Caco-2 (cell line): Measurements from ENCODE around the gene SLC1A2. TPM values are rescaled to one million over a fixed set of nuclear protein-coding genes. Genes with fewer than 3 reads are reported as not detected.

Experiments used
- BruUV-seq: library from RNA; stranded (reverse); fragments of 400-500 nt; replicated peaks from 2 replicates; lab custom pipeline; 2021; lab: Mats Ljungman, UMichigan
- CTCF ChIA-PET: fragments of 300-600 bp; sonication (Branson Sonifier 250); formaldehyde crosslinking; loops from one replicate; lab custom pipeline; 2022; ENCODE audit warnings: antibody characterized with exemption; lab: Charles Lee
- POLR2A ChIA-PET: fragments of 300-600 bp; sonication (Branson Sonifier 250); formaldehyde crosslinking; loops from one replicate; lab custom pipeline; 2022; ENCODE audit warnings: antibody characterized with exemption; lab: Charles Lee
- DNase-seq, 2 experiments: peaks; one replicate each; pipeline versions ENCODE4 v3.0.0 to v3.0.0-alpha.2; 2020 to 2022
- H3K27me3 ChIP-seq: replicated peaks from 2 replicates; pipeline ENCODE4 v1.6.0; 2011; ENCODE audit warnings: low read length; ENCODE audit not compliant: control insufficient read depth, insufficient read depth
- H3K36me3 ChIP-seq: 2 replicates; pipeline ENCODE4 v1.5.1; 2011; ENCODE audit warnings: low read length; ENCODE audit not compliant: control insufficient read depth, insufficient read depth
- H3K4me1 ChIP-seq: fragments of 250-450 bp; sonication (Bioruptor Pico); 2 replicates; pipeline ENCODE4 v1.5.1; 2020; ENCODE audit warnings: mild to moderate bottlenecking
- H3K4me3 ChIP-seq: 2 replicates; pipeline ENCODE4 v1.5.1; 2011; ENCODE audit warnings: low read depth, mild to moderate bottlenecking, control low read depth, low read length
- H3K9me3 ChIP-seq: fragments of 250-450 bp; sonication (Bioruptor Pico); 2 replicates; pipeline ENCODE4 v1.5.1; 2020; ENCODE audit warnings: mild to moderate bottlenecking, moderate library complexity
- H3K27ac Mint-ChIP-seq: one replicate; pipeline ENCODE4 v1.8.0; 2022; ENCODE audit warnings: mixed read lengths; ENCODE audit not compliant: unreplicated experiment
- H3K27me3 Mint-ChIP-seq: one replicate; pipeline ENCODE4 v1.8.0; 2022; ENCODE audit warnings: mixed read lengths; ENCODE audit not compliant: insufficient read depth, unreplicated experiment
- H3K36me3 Mint-ChIP-seq: one replicate; pipeline ENCODE4 v1.8.0; 2022; ENCODE audit warnings: mild to moderate bottlenecking, mixed read lengths; ENCODE audit not compliant: insufficient read depth, unreplicated experiment
- H3K4me1 Mint-ChIP-seq: one replicate; pipeline ENCODE4 v1.8.0; 2022; ENCODE audit warnings: low read depth, mixed read lengths; ENCODE audit not compliant: unreplicated experiment
- H3K4me3 Mint-ChIP-seq: one replicate; pipeline ENCODE4 v1.8.0; 2022; ENCODE audit warnings: mild to moderate bottlenecking, moderate library complexity, mixed read lengths; ENCODE audit not compliant: unreplicated experiment
- H3K9me3 Mint-ChIP-seq: one replicate; pipeline ENCODE4 v1.8.0; 2022; ENCODE audit warnings: mixed read lengths; ENCODE audit not compliant: unreplicated experiment
- CTCF ChIP-seq, 2 experiments: fragments of 200-600 bp in 1 of 2; IDR thresholded peaks; 1 replicate in 1 of 2; 2 replicates in 1 of 2; pipeline versions ENCODE4 v1.5.1 to v1.8.0; 2011 to 2022; ENCODE audit warnings: antibody characterized with exemption in 1 of 2, control low read depth in 1 of 2, inconsistent platforms in 1 of 2, low read depth in 1 of 2, low read length in 1 of 2, mild to moderate bottlenecking in 1 of 2, moderate library complexity in 1 of 2; ENCODE audit not compliant: insufficient read depth in 1 of 2, severe bottlenecking in 1 of 2, unreplicated experiment in 1 of 2
- intact Hi-C: fragments of 100-400 bp; cut with micrococcal nuclease; formaldehyde crosslinking; loops from one replicate; pipeline ENCODE4 v1.10.0; 2022; ENCODE audit not compliant: unreplicated experiment
- total RNA-seq: library from RNA; stranded (reverse); gene quantifications from 2 replicates; pipeline ENCODE4 v1.2.3, GENCODE V29; 2022

The SLC1A2 gene
- total RNA-seq, 1 experiment from 2014 or later: 2.0 TPM

DNA sequence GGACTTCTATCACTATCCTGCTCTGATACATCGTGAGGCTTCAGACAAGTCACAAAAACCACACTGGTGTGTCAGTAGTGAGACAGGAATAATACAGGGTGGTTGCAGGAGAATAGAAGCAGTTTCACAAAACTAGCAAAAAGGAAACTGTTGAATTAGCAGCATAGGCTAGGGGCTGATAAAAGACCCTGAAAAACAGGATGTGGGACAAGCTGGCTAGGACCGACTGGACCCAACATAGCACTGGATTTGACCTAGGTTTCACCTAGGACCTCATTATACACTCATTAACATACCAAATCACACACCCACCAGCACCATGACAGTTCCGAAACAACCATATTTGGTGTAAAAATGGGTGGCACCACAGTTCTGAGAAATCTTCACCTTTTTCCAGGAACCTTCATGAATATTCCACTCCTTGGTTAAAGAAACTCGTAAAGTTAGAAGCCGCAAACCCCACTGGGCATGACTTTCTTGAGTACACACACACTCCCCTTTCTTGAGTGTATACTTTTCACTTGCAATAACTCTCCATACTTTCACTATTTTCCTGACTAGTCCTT, 76.2 kb downstream of the SLC1A2 start:
- H3K9me3 Mint-ChIP-seq: no peaks in the 10 kb centered on the region
- H3K27ac Mint-ChIP-seq: no peak overlapping the region
- H3K27me3 Mint-ChIP-seq: peaks cover 3% of the 10 kb centered on the region
- no peak for TF ChIP-seq CTCF (IDR thresholded peaks at IDR 0.05; ENCODE audit: insufficient read depth in 1 of 2, low read depth in 1 of 2, low read length in 1 of 2, severe bottlenecking in 1 of 2, unreplicated experiment in 1 of 2)
- Histone ChIP-seq H3K27me3 (no peaks in the 10 kb centered on the region), H3K4me1 (peaks cover 7% of the 10 kb centered on the region), H3K9me3 (no peaks in the 10 kb centered on the region), H3K36me3 (no peaks in the 10 kb centered on the region), H3K4me3 (no peak overlapping the region)
- H3K4me1 Mint-ChIP-seq: peaks cover 9% of the 10 kb centered on the region
- POLR2A ChIA-PET: no interaction called here
- BruUV-seq: no TSS peak
- intact Hi-C loops: no loop called here
- H3K4me3 Mint-ChIP-seq: no peak overlapping the region
- DNase-seq: no peak
- no peaks in the 10 kb centered on the region for H3K36me3 Mint-ChIP-seq
- CTCF ChIA-PET: no interaction called here

- CTCF ChIA-PET: no interaction called here
- H3K4me1 ChIP-seq: no peaks in the 10 kb centered on the region
- Mint-ChIP-seq H3K9me3 (no peaks in the 10 kb centered on the region), H3K4me3 (no peak overlapping the region), H3K36me3 (no peaks in the 10 kb centered on the region), H3K27ac (no peak overlapping the region), H3K27me3 (peaks cover 3% of the 10 kb centered on the region), H3K4me1 (no peaks in the 10 kb centered on the region)
- TF ChIP-seq CTCF (IDR thresholded peaks at IDR 0.05; ENCODE audit: insufficient read depth in 1 of 2, low read depth in 1 of 2, low read length in 1 of 2, severe bottlenecking in 1 of 2, unreplicated experiment in 1 of 2): no peak
- H3K9me3 ChIP-seq: no peaks in the 10 kb centered on the region
- no peaks in the 10 kb centered on the region for H3K27me3 ChIP-seq
- POLR2A ChIA-PET: no interaction called here
- intact Hi-C loops: no loop called here
- no peak for DNase-seq
- H3K36me3 ChIP-seq: no peaks in the 10 kb centered on the region
- no TSS peak for BruUV-seq
- no peak overlapping the region for H3K4me3 ChIP-seq
Observed at GRCh38 chr11:35340715-35341114, 78.6 kb downstream of the SLC1A2 start.

GRCh38 chr11:35340071-35340470, 79.3 kb downstream of the SLC1A2 start:
- H3K27me3 Mint-ChIP-seq: peaks cover 3% of the 10 kb centered on the region
- no TSS peak for BruUV-seq
- Histone ChIP-seq H3K4me1 (no peaks in the 10 kb centered on the region), H3K27me3 (no peaks in the 10 kb centered on the region), H3K4me3 (no peak overlapping the region), H3K36me3 (no peaks in the 10 kb centered on the region), H3K9me3 (no peaks in the 10 kb centered on the region)
- H3K4me1 Mint-ChIP-seq: no peaks in the 10 kb centered on the region
- no peak for DNase-seq
- H3K4me3 Mint-ChIP-seq: no peak overlapping the region
- intact Hi-C loops: no loop called here
- ChIA-PET POLR2A (no interaction called here), CTCF (no interaction called here)
- H3K9me3 Mint-ChIP-seq: no peaks in the 10 kb centered on the region
- TF ChIP-seq CTCF (IDR thresholded peaks at IDR 0.05; ENCODE audit: insufficient read depth in 1 of 2, low read depth in 1 of 2, low read length in 1 of 2, severe bottlenecking in 1 of 2, unreplicated experiment in 1 of 2): no peak
- no peaks in the 10 kb centered on the region for H3K36me3 Mint-ChIP-seq
- H3K27ac Mint-ChIP-seq: no peak overlapping the region
